ENCODE results near the gene TRIM62.

The TRIM62 gene

DNA sequence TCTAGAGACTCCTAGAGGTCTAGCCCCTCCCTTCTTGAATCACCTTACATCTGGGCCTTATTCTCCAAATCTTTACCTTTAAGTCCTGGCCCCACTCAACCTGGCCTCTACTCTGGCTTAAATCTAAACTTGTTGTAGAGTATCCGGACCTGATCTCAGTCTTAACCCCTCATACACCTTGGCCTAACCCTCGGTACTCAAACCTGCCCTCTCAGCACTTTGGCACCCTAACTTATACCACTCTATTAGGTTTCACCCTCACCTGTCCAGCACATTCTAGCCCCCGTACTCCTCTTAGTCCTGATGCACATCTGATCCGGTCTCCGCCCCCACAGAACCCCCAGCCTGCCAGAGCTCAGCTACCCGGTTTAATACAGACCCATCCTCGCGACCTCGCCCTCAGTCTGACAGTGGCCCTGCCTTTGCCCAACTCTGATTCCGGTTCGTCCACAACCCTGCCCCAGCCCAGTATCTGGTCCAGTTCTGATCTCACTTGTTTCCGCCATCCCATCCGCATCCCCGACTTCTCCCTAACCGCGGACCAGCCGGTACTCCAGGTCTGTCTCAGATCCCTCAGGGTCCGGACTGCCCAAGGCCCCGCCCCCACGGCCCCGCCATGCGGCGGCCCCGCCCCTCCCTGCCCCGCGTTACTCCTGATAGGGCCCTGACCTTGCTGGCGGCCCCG, 1.5 kb downstream of the TRIM62 start:
- no peak for DNase-seq

DNA sequence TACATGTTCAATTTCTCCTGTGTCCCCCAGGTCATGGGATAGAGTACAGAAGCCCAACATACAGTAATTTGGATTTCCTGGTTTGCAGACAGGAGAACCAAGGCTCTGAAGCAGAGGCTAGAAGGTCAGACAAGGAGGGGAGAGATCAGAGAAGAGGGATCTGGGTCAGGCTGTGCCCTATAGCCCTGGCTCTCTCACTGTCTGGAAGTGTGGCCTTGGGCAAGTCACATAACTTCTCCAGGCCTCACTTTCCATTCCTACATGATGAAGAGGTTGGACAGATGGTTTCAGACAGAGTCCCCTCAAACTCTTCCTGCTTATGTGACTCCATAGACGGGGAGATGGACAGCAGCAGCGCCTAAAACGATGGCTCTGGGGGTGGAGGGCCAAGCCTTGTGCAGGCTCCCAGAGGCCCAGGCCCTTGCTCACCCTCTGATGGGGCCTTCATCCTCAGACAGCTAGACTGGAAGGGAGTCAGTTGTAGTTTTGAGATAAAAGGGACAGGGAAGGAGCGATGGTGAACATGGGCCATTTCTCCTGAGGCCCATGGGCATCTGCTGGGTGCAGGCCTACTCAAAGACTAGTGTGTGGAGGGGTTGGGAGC, 2.9 kb downstream of the TRIM62 start:
- no peak for DNase-seq

DNA sequence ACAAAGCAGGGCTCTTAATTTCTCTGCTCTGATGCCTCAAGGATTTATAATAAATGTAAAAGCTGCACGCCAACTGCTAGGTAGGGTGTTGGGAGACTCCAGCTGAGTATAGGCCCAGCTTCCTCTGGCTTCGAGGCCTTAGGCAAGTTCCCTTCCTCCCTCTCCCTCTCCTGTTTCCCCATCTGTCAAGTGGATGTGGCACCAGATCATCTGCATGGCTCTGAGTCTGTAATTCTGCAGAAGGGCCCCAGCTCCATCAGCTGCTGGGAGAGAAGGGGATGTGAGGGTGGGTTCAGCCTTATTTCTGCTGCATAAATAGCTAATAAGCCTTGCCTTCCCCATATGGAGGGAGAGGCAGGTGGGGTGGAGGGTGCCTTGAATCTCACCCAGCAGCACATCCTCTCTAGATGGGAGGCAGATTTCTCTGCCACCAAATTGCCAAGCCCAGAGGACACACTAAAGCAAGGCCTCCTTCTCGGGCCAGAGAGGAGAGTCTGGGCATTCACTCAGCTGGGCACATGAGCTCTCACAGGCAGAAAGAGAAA, 3.8 kb downstream of the TRIM62 start:
- DNase-seq: no peak

DNA sequence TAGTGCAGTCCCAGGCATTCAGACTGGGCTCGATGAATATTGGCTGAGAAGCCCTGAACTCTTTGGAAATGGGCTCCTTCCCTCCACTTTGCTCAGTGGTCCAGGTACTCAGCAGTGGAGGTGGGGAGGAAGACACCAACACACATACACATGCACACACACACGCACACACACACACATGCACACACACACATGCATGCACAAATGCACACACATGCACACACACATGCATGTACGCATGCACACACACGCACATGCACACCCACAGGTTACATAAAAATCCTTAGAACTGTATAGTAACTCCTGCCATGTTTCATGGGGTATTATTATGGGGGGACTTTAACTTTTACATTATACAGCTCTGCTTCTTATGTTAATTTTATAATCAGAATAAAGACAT, 5.0 kb downstream of the TRIM62 start:
- DNase-seq: no peak

DNA sequence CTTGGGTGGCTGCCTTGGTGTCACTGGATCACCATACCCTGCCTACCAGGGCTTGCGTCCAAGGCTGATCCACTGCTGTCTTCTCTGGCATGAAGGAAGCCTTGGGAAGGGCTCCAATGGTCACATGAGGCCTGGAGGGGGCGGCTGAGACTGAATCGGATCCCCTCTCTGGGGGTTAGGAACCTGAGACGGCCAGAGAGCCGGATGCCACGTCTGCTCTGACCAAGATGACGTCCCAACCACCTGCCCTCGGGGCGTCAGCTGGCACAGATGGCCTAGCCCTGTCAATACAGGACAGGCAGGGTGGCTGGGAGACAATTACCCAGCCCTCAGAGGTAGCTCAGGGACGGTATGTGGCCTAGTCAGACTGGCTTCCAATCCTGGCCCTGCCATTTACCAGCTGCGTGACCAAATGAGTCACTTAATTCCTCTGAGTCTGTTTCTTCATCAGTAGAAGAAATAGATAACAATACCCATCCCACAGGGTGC, 5.4 kb downstream of the TRIM62 start:
- no peak for DNase-seq

DNA sequence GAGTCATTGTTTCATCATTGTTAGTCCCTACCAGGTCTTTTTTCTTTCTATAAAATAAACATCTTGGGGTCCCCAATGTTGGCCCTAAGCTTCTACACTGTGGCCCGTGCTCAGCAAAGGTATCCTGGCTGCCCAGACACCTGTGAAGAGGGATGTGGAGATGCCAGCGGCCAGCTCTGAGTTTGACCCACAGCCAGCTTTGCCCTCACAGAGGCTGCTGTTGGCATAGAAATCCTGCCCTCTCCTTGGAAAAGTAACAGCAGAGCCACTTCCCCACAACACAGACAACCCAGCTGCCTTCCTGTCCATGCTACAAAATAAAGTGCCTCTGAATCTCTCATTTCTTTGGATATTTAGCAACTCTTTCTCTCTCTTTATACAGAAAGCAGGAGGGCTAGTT, 6.0 kb downstream of the TRIM62 start:
- DNase-seq: no peak

DNA sequence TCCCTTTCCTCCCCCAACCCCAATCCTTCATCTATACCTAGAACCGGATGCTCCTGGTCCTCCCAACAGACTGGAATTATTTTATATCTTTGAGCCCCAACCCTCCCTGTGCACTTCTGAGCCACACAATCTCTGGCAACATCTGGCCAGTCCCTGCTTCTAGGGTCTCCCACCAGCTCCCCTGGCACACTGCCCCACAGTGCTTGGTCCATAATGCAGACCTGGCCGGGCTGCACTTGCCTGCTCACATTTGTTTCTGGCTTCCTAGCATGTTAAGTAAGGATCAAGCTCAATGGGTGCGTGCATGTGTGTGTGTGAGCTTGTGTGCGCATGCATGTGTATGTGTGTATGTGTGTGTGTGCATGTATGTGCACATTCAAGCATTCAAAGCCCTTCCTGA, 8.8 kb downstream of the TRIM62 start:
- no peak for DNase-seq

DNA sequence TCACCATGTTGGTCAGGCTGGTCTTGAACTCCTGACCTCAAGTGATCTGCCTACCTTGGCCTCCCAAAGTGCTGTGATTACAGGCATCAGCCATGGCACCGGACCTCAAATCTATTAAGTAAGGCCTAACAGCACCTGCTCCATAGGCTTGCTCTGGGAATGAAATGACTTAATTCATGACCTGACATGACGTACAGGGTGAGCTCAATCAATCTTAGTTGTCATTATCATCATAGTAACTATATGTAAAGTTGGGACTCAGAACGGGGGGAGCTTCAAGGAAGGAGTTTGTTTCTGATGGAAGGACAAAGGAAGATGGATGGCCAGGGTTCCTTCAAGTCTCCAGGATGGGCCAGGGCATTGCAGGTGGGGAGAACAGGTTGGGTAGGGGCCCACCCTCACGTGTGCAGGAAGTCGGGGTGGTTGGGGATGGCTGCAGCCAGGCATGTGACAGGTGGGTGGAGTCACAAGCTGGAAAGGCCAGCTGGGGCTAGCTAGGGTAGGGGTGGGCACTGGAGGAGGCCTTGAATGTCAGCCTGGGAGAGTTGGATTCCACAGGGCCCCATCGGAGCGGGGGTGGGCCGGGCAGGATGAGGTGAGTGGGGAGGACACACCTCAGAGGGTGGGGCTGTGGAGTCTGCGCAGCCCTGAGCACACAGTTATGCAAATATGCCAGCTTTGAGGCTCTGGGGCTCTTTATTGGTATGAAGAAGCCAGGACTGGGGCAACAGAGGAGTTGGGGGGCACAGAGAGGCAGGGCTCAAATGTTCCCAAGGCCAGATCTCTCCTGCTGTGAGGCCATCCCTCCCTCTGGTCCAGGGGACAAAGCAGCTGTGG, 9.6 kb downstream of the TRIM62 start:
- no peak for DNase-seq

DNA sequence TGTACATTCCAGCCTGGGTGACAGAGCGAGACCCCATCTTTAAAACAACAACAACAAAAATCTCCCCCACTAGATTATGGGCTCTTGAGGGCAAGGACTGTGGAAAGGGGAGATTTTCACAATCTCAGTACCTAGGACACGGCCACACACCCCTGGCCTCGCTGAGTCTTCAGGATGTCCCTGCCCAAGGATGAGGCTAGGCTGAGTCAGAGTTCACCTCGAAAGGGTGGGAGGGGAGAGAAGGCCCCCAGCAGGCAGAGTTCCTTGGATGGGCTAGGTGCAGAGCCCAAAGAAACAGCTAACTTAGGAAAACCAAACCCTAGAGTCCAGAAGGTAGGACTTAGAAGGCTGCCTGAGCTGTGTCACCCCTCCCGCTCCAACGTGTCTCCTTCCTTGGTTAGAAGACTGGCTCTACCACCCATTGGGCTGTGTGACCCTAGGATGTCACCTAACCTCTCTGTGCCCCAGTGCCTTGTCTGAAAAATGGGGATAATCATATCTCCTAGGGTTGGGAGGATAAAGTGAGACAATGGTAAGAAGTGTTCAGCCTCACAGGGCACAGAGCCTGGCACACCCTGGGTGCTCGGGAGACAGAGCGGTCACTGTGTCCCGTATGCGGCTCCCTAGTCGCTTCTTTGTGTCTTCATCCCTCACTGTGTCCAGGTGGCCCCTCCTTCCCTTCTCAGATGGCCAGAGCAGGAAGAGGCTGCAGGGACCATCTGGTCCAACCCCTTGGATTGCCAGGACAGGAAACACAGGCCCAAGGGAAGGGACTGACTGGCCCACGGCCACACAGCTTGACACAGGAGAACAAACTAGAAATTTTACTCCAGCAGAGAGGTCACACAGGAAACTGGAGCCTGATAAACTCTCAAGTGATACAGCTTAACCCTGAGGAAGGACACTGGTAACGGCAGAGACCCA, 11.2 kb downstream of the TRIM62 start:
- DNase-seq: no peak

DNA sequence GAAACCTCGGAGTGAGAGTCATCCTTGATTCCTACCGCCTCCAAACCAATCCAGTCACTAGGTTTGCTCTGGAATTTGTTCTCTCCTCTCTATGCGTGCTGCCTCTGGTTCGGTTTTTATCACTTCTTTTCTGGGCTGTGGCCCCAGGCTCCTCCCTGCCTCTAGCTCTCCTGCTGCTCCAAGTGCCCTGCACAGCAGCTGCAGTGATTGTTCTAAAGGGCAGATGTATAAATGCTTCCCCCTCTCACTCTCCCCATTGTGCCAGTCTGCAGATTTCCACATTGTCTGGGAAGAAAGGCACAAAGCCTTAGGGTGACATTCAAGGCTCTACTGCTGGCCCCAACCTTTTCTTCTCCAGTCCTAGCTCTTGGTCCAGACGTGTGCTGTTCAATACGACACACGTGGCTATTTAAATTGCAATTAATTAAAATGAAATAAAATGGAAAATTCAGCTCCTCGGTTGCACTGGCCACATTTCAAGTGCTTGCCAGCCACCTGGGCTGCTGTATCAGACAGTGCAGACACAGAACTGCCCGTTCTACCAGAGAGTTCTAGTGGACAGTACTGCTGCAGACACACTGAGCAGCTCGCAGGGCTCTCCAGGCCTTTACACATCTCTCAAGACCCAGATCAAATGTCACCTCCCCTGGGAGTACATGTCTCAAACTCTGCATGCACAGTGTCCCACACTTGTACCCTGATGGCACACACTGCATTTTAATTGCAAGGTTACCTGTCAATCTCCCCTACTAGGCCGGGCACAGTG, 12.4 kb downstream of the TRIM62 start:
- DNase-seq: no peak

DNA sequence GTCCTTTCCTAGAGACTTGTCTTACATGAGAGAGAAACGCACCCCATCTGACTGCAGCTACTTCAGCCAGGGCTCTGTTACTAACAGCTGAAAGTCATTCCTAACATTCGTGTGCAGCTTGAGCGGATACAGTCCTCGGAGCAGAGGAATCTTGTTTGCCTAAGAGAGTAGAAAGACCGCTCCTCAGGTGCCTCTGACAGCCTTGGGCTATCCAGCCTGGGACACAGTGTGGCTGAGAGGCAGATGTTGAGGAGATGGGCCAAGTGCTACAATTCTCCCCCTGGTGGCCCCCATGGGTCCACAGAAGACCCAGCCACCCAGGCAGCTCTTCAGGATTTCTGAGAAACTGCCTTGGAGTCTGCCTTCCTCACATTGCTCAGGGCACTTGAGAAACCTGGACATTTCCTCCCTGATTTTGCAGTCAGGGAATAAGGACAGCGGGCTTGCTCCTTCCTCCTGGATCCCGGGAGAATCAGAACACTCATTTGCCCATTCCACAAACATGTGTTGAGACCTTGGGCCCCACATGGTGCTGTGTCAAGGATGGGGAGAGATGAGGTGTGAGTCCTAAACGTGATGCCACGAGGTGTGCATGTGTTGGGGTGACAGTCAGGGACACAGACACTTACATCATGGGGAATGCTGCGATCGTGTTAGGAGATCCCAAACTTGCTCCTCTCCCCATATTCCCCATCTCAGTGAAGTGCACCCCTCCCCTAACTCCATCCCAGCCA, 13.1 kb downstream of the TRIM62 start:
- DNase-seq: no peak

DNA sequence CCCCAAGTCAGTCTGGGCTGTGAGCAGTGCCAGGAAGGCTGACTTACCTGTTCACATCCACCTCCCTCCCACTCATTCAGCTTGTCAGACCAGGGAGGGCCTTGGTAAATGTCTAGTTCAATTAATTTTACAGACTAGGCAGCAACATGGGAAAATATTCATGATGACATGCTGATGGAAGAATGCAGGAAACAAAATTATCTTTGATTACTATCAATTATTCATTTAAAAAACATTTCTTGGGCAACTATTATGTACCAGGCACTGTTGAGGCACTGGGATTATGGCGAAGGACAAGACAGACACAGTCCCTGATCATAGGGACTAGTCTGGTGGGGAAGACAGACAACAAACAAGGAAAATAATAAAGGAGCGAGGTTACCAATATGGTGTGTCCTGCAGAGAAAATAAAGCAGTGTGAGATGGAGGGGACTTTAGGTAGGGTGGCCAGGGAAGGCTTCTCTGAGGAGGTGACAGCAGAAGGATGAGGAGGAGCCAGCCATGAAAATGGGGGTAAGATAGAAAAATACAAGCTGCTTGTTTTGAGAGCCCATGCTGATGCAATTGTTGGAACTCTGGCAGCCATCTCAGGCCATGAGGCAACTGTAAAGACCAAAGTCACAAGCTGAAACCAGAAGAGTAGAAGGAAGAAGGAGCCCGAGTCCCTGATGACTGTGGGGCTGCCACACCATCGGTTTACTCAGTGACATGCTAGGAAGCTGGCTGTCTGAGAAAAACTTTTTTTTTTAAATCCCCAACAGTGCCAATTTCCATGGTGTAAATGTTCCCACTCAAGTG, 14.0 kb downstream of the TRIM62 start:
- no peak for DNase-seq

DNA sequence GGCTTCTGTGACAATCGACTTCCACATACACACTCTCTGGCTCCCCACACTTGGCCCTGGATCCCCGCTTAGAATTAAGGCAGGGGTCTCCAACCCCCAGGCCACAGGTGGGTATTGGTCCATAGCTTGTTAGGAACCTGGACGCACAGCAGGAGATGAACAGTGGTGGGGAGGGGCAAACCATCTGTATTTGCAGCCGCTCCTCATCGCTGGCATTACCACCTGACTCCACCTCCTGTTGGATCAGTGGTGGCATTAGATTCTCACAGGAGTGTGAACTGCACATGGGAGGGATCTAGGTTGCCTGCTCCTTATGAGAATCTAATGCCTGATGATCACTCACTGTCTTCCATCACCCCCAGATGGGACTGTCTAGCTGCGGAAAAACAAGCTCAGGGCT, 16.0 kb downstream of the TRIM62 start:
- DNase-seq: no peak

DNA sequence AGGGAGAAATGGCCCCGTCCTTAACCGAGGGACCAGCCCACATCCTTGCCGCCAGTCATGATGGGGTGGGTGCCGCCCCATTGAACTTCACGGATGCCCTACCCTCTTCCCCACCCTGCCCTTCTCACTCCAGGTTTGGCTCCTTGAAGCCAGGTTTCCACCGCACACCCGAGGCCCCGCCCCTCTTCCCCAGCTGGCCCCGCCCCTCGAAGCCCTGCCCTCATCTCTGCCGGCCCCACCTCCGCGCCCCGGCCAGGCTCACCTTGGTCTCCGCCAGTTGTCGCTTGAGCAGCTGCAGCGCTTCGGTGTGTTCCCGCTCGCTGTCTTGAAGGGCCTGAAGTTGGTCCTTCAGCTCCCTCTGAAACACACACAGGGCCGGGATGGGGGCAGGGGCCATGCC, 16.6 kb downstream of the TRIM62 start:
- no peak for DNase-seq

DNA sequence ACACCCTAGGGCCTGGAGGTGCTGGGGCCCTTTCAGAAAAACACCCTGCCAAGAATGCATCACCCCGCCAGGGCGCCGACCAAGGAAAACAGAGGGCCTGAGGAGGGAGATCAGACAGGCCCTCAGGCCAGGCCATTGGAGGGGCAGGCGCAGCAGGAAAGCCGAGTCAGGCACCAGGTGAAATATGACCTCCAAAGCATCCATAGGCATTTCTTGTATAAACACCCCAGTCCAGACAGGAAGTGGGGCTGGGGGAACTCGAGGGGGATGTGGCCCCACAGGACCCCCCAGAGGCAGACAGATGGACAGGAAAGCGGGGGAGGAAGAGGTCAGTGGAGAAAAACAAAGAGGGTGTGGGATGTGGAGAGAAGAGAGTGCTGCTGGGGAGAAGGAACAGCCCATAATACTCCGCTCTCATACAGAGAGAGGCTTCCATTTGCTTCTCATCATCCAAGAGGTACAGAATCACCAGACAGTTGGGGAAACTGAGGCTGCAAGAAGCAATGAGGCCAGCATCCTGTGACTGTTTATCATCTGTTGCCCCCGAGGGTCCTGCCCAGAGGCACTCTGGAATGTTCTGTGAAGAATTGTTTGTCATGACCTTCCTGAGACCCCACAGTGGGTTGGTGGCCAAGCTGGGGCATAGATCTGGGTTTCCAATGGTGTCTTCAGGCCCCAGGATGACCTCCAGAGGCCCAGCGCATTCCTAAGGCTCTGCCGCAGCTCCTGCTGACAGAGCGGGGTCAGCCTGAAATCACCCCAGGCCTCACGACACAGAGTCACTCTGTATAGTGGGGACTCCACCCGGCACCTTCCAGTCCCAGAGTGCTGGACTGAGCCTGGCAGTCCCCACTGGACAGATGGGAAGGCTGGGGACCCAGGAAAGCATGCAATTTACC, 18.0 kb downstream of the TRIM62 start:
- no peak for DNase-seq

DNA sequence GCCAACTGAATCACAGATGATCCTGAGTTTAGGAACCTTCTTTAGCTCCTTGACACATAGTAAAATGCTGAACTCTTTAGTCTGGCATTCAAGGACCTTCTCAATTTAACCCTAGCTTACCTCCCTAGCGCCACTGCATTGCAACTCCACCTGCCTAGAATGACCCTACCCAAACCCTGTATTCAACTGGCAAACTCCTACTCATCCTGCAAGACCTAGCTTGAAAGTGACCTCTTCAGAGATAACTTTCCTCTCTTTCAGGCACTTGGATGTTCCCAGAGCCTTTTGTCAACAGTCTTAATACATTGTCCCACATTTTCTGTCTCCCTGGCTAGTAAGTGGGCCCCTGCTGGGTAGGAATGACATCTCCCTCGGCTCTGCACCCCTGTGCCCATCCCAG, 19.7 kb downstream of the TRIM62 start:
- DNase-seq: no peak

DNA sequence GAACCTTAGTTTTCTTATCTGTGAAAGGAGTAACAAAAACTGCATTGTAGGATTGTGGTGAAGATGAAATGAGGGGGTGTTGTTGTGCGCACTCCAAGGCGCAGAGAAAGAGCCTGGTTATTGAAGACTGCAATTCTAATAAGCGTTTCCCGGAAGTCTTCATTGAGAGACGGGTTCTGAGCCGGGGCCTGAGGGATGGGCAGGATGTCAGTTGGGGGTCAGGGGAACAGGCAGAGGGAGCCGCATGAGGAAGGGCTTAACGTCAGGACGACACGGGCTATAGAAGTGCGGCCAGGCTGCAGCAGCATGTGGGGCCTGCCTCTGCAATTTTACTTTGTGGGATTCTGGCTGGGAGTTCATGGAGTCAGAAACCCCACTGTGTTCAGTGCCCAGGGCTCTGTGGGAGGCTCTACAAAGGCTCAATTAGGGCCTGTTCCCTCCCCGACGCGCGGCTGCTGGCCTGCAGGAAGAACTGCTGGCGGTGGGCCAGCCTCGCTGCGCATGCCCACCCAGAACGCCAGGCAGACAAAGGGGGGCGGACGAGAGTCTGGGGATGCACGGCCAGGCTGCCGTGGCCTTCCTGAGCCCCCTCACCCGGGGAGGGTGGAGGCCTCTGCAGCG, 20.7 kb downstream of the TRIM62 start:
- no peak for DNase-seq

DNA sequence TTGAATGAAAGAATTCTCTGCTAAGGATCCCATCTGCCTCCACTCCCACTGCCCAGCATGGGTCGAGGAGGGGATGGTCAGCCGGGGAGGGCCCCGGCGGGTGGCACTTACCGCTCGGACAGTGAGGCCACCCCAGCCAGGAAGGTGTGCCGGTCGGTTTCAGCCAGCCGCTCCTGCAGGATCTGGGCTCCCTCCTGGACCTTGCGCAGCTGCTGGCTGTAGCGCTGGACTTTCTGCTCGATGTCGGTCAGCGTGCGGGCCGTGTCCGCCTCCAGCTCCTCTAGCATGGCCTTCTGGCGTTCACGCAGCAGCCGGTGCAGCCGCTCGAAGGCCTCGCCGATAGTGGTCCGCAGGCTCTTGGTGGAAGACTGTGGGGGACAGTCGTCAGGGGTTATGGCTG, 22.3 kb downstream of the TRIM62 start:
- no peak for DNase-seq

DNA sequence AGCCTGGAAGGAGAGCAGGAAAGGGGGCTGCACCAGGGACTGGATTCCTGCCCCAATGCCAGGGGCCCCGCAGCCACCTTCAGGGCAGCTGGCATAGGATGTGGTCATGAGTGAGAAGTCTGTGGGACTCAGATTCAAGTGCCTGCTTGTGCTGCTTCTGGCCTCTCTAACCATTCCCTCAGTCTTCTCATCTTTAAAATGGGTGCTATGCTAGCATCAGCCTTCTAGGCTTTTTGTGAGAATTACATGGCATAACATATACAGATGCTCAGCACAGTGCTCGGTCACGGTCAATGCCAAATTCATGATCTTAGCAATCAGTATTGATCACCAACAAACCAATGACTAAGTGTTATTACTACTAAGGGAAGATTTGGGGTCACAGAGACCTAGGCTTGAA, 23.5 kb downstream of the TRIM62 start:
- no peak for DNase-seq
